ENCODE data around the gene DNASE1.

Gene DNASE1

DNA sequence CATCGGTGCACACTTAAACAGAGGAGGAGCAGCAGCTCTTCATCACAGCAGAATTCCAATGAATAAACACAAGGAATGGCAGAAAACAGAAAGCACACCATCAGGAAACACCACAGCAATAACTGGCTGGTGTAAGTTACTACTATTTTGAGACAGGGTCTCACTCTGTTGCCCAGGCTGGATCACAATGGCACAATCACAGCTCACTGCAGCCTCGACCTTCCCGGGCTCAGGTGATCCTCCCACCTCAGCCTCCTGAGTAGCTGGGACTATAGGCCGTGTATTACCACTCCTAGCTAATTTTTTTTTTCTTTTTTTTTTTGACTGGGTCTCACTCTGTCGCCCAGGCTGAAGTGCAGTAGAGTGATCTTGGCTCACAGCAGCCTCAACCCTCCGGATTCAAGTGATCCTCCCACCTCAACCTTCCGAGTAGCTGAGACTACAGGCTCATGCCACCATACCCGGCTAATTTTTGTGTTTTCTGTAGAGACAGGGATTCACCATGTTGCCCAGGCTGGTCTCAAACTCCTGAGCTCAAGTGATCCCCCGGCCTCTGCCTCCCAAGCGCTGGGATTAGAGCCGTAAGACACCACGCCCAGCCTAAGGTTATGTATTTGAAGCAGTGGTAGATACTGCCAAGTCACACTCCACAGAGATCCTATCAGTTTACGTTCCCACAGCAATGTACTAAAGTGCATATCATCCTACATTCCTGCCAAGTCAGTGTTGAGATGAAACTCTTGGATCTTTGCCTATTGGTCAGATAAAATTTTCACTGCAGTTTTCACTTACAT lies 42.1 kb downstream of the DNASE1 start:
- DNase-seq (ENCODE audit: low read depth) = no peak

- no peak for DNase-seq (ENCODE audit: low read depth)
Measured at GRCh38 chr16:3698941-3699340, 44.5 kb downstream of the DNASE1 start.

DNA sequence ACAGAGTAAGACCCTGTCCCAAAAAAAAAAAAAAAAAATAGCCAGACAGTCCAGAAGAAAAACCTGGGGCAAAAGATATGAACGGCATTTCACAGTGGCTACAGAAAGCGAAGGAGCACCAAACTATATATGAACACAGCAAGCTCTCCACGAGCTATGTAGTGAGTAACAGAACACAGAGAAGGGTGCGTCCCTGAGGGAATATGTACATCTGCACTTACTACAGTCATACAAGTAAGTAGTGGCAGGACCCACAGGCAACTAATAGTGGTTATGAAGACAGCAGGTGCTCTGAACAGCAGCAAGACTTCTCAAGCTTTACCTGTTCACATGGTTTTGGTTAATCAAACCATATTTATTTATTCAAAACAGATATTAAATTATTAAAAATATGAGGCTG lies 47.0 kb downstream of the DNASE1 start:
- DNase-seq (ENCODE audit: low read depth) = no peak

DNA sequence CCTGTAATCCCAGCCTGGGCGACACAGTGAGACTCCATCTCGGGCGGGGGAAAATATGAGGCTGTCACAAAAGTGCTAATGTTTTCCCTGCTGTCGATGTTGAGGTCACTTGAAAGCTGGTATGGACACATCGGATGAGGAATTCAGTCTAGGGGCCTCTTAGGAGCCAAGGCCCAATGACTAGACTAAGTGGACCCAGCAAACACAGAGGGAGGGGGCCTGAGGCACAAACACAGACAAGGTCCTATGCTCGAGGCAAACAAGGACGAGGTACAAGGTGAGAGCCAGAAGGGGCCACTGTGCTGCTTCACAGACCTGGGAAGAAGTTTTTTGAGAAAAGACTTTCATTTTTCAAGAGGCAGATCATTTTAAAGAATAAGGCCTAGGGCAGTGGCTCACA lies 47.6 kb downstream of the DNASE1 start:
- no peak for DNase-seq (ENCODE audit: low read depth)

DNA sequence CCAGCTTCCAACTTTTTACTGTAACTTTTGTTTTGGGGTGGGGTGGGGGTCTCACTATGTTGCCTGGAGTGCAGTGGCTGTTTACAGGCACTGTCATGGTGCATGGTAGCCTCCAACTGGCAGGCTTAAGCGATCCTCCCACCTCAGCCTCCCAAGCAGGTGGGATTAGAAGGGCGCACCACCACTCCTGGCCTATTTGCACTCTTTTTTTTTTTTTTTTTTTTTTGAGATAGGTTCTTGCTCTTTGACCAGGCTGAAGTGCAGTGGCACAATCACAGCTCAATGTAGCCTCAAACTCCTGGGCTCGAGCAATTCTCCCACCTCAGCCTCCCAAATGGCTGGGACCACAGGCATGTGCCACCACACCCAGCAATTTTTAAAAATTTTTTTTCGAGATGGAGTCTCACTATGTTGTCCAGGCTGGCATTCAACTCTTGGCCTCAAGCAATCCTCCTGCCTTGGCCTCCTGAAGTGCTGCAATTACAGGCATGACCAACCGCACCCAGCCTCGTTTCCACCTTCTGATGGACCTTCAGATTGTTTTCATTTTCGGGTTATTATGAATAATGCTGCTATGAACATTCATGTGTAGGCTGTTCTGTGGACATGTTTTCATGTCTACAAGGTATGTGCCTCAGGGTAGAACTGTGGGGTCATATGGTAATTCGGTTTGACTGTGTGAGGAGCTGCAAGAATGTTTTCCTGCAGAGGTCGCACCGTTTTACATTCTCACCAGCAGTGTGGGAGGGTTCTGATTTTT lies 51.9 kb downstream of the DNASE1 start:
- DNase-seq (ENCODE audit: low read depth) = no peak
